ENCODE measurements around the gene SLC24A3. TPM values are rescaled to one million over a fixed set of nuclear protein-coding genes. Genes with fewer than 3 reads are reported as not detected.
A peak's percentile ranks its signal among the peaks of the same experiment; 100 is the strongest.

The SLC24A3 gene
- total and polyA plus RNA-seq, 2 of the 13 experiments (the other 11 are each of a cell fraction or from before 2014, with no cell fraction given), result not detected

- ATAC-seq (no peak), DNase-seq (ENCODE audit: low spot score) (no peak), FAIRE-seq (no peak)
- no peak overlapping the region for H3K4me3 ChIP-seq (replicated peaks in 1 of 3; ENCODE audit: insufficient read depth in 1 of 3, low read depth in 2 of 3, low read length in 3 of 3)
- peaks cover 0 to 14% of the 10 kb centered on the region in 2 experiments; a peak in 1 of 5 replicates for H3K27me3 ChIP-seq (ENCODE audit: control insufficient read depth in 1 of 2, insufficient read depth in 2 of 2, low read length in 2 of 2)
- 10% methylated on average over 4 of the region's 4 CpGs for WGBS (ENCODE audit: low lambda C conversion rate)
- no peaks in the 10 kb centered on the region for H4K20me1 ChIP-seq (ENCODE audit: insufficient read depth, low read length)
- CTCF ChIA-PET (ENCODE audit: low intra/inter-chr PET ratio, low total read pairs), result no interaction called here
- no peak overlapping the region for H2AFZ ChIP-seq (ENCODE audit: low read length)
- in situ Hi-C loops (cut with HindIII; ENCODE audit: extremely low pct_ligation_motif_present, low pct_unique_long_range_greater_than_20kb) (no loop called here), intact Hi-C loops (cut with micrococcal nuclease; ENCODE audit: unreplicated experiment) (no loop called here)
- H3K4me2 ChIP-seq (ENCODE audit: low read depth, low read length), result no peak overlapping the region
- peaks cover 9% of the 10 kb centered on the region; the same call in 1 of the 2 replicates for H3K9me3 ChIP-seq (ENCODE audit: low read length)
- BruUV-seq (replicated peaks), result no TSS peak
- H3K27ac ChIP-seq (ENCODE audit: extremely low read length, insufficient read depth, low read length), result no peak overlapping the region
- POLR2A ChIA-PET, result interaction anchor here (1.6 kb wide), 1 partner anchor 10 kb away, joined by 9 read pairs; the partner anchor contains the start of gene RIN2
- no peaks in the 10 kb centered on the region for H3K4me1 ChIP-seq (ENCODE audit: insufficient read depth, low read length)
- H3K9ac ChIP-seq (ENCODE audit: insufficient read depth, low read depth, low read length), result no peak overlapping the region
- no peaks in the 10 kb centered on the region for H3K79me2 ChIP-seq (ENCODE audit: insufficient read depth, low read length)
- TF ChIP-seq REST (IDR thresholded peaks at IDR 0.05; ENCODE audit: borderline replicate concordance in 1 of 2, low read depth in 1 of 2, low read length in 2 of 2) (0 out of 4 replicates have a peak, but pooled peaks of 1 of the 2 experiments have one; percentile 29), CREB1 (IDR thresholded peaks at IDR 0.05) (peak; percentile 60; the same call in 1 of the 2 replicates), CREB1 (CRISPR knock-in tag; IDR thresholded peaks at IDR 0.05) (no peak), ZNF556 (CRISPR knock-in tag; IDR thresholded peaks at IDR 0.05; ENCODE audit: borderline replicate concordance) (no peak), ELF1 (CRISPR knock-in tag; IDR thresholded peaks at IDR 0.05) (no peak)
- TF ChIP-seq, protein P1, sequence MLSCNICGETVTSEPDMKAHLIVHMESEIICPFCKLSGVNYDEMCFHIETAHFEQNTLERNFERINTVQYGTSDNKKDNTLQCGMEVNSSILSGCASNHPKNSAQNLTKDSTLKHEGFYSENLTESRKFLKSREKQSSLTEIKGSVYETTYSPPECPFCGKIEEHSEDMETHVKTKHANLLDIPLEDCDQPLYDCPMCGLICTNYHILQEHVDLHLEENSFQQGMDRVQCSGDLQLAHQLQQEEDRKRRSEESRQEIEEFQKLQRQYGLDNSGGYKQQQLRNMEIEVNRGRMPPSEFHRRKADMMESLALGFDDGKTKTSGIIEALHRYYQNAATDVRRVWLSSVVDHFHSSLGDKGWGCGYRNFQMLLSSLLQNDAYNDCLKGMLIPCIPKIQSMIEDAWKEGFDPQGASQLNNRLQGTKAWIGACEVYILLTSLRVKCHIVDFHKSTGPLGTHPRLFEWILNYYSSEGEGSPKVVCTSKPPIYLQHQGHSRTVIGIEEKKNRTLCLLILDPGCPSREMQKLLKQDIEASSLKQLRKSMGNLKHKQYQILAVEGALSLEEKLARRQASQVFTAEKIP (CRISPR knock-in tag; IDR thresholded peaks at IDR 0.05; ENCODE audit: borderline replicate concordance), result no peak
- no peaks in the 10 kb centered on the region for H3K36me3 ChIP-seq (replicated peaks in 1 of 2; ENCODE audit: control insufficient read depth in 1 of 2, insufficient read depth in 2 of 2, low read length in 2 of 2)
These were observed 535.5 kb downstream of the SLC24A3 start for GRCh38 chr20:19747903-19748302.
